Fibroblast of skin of abdomen (primary cell): Measurements from ENCODE around the gene MPPED2.

Source experiments
- DNase-seq: peaks from one replicate; pipeline ENCODE4 v3.0.0-alpha.2; 2013

Gene MPPED2

DNA sequence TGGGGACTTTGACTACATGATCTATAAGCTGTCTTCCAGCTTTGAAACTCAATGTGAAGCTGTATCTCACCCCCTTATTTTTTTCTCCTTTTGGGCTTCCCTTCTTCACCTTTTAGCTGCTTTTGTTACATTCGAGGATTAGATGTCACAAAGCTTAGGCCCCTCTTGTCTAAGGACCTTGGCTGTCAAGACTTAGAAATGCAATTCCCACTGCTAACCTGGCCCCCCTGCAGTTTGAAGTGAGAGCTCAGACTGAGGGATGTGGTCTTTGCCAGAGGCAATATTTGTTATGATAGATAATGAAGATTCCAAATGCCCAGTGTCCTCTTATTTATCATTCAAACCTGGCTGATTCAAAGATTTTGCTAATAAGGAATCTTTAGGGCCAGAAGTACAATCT, 135.0 kb downstream of the MPPED2 start:
- no peak for DNase-seq

DNA sequence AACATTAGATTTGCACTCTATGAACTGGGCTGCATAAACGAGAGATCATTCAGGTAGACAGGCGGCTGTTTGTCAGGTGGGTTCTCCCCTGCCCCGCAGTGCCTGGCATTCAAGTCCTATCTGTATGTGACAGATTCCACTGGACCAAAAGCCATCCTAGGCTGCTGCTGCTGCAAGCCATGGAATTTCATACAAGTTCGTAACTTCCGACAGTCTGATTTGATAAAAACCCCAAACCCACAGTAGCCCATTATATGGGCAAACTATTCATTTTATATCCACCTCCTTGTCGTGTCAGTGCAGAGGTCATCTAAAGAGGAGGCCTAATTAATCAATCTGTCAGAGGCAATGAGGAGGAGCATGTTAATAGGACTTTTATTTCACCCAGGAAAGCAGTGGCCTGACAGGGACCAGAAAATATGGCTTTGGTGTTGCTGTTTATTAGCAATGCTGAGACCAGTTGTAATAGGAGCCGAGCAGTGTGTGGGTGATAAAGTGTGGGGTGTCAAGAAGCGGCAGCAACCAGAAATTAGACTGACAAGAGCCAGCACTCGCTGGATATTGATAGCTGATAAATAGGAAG, 139.0 kb downstream of the MPPED2 start:
- no peak for DNase-seq

DNA sequence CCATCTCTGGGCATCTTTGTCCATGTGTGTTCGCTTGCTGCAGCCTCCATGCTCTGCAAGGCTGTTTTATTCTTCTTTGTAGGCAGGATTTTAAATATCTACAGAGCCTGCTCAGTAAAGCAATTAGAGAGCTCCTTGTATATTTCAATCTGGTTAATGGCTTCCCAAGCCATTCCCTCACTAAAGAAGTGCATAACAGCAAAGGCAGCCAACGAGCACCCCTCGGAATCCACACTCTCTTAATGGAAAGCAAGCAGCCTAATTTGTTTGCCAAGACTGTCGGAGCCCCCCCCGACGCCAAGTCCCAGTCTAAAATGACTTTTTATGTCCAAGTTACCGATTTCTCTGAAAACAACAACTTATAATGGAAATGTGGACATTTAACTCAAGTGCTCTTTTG, 139.6 kb downstream of the MPPED2 start:
- DNase-seq = no peak

DNA sequence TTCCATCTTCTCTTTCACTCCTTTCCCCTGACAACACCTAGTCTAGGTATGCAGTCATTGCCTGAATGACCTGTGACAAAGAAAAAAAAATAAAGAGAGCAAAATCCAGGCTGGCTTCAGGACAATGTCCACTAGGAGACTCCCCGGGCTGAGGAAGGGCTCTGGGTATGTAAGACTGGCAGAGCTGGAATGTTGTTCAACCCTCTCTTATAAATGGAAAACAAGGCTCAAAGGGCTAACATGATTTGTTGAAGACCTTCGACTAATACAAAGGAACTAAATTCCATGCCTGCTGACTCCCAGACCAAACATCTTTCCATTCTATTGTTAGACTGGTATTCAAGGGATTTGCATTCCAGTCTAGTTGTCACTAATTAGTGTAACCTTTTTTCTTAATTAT, 141.1 kb downstream of the MPPED2 start:
- no peak for DNase-seq

GRCh38 chr11:30440510-30440909, 145.6 kb downstream of the MPPED2 start:
- DNase-seq = no peak

- no peak for DNase-seq
Observed at GRCh38 chr11:30436801-30437200, 149.4 kb downstream of the MPPED2 start.

DNA sequence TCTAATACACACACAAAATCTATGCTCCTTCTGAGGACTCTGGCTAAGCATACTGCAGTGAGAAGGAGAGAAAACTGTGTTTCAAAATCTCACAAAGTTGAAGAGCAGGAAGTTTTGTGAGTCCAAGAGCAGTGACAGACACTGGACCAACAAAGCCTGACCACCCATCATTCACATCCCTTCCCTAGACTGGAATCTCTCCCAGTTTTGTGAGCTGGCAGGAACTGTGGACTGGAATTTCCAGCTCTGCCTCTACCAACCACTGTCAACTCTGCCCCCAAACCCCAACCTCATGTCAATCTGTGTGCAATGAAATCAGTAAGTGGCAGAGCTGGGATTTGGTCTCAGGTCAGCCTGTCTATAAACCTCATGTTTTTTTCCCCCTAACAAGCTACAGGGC, 150.7 kb downstream of the MPPED2 start:
- DNase-seq = no peak

DNA sequence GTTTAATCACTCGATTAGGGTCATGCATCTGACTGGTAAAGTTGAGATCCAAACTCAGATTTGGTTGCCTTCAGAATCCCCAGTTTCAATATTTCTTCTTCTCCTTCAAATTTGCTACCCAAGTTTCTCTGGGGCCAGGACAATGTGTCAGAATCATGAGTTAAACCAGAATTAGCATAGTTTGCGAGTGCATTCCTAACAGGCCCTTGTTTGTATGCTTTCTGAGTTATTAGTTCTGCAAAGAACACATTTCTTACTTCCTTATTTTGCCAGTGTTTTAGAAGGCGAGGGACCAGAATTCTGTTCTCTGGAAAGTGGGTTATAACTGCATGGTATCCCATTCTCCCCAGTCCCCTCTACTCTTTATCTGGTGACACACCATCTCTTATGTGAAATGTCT, 151.3 kb downstream of the MPPED2 start:
- DNase-seq = no peak

- peak; percentile 12 for DNase-seq
Observed at GRCh38 chr11:30433831-30434230, 152.3 kb downstream of the MPPED2 start.

GRCh38 chr11:30432716-30433115, 153.4 kb downstream of the MPPED2 start:
- no peak for DNase-seq

DNA sequence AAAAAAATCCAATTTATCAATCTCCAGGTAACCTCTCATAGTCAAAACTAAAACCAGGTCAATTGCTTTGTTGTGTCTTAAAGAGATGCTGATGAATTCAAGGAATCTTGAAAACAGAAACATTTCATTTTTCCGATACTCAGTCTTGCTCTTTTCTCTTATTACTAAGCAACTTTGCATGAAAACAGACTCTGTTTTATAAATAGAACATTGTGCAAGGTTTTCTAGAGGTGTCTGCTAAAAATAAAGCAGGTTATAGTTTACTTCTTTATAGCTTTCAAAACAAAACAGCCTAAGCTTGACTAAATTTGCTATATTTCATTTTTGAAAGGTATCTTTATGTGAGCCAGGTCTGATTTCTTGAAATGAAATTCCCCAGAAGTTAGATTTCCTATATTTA, 154.0 kb downstream of the MPPED2 start:
- DNase-seq = no peak

DNA sequence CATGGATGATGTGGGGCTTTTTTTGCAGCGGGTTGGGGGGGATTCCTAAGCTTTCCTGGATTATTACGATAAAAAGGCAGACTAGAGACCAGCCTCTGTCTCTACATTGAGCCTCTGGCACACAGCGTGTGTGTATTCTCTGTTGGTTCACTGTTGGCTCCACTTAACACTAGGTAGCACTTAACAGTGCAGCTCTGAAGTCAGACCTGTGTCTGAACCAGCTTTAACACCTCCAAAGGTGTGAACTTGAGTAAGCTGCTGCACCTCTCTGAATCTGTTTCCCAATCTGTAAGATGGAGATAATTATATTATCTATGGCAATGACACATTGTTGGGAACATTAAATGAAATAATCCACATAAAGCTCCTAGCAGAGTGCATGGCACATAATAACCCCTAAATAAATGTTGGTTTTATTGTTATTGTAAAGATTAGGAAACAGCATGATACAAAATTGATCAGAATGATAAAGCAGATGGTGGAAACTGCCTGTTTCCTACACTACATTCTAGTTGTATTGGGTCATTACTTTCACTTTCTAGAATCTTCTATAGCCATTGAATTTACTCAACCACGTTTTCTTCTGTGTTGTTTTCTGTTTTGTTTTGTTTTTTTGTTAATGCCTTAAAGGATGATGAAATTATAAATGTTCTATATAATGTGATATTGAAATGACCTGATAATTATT, 154.9 kb downstream of the MPPED2 start:
- DNase-seq = no peak

- no peak for DNase-seq
Observed at GRCh38 chr11:30429550-30429949, 156.6 kb downstream of the MPPED2 start.

DNA sequence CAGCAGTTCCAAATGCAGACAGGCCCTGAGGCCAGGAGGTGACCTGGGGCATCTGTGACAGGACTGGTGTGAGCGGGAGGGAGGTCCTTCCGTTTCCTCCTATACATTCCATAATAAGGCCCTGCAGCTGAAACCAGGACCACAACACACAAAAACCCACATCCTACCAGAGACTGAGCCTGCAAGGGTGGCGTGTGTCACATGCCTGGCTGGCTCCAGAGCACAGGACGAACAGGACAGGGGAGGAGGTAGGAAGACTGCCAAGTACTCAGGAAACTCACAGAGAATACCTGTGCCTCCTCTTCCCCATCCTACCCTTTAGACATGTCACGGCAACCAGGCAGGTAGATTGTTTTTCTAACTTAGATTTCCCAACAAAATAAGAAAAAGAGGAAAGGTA, 159.4 kb downstream of the MPPED2 start:
- no peak for DNase-seq

- no peak for DNase-seq
Observed at GRCh38 chr11:30424844-30425243, 161.3 kb downstream of the MPPED2 start.

- no peak for DNase-seq
Observed at GRCh38 chr11:30424321-30424720, 161.8 kb downstream of the MPPED2 start.

GRCh38 chr11:30423886-30424285, 162.3 kb downstream of the MPPED2 start:
- DNase-seq = no peak

- no peak for DNase-seq
Observed at GRCh38 chr11:30423279-30423648, 162.9 kb downstream of the MPPED2 start.

- peak; percentile 1 for DNase-seq
Observed at GRCh38 chr11:30422447-30423278, 163.5 kb downstream of the MPPED2 start.

DNA sequence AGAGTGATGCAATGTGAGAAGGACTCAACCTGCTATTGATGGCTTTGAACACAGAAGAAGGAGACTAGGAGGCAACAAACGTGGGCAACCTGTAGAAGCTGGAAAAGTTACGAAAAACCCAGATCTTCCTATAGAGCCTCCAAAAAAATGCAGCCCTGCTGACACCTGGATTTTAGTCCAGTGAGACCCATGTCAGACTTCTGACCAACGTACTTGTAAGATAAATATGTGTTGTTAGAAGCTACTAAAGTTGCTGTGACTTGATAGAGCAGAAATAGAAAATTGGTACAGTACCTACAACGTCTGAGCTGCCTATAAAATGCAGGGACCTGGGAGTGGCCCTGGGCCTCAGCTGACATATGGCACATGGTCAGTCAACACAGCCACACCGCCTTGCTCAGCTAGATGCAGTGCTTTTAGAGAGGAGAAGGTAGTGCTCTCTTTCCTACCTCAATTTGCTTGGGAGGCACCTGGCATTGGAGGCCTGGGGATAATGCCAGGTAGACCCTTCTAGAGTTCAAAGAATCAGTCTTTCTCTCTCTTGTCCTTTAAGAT, 165.8 kb downstream of the MPPED2 start:
- no peak for DNase-seq

- no peak for DNase-seq
Observed at GRCh38 chr11:30414806-30415205, 171.3 kb downstream of the MPPED2 start.

DNA sequence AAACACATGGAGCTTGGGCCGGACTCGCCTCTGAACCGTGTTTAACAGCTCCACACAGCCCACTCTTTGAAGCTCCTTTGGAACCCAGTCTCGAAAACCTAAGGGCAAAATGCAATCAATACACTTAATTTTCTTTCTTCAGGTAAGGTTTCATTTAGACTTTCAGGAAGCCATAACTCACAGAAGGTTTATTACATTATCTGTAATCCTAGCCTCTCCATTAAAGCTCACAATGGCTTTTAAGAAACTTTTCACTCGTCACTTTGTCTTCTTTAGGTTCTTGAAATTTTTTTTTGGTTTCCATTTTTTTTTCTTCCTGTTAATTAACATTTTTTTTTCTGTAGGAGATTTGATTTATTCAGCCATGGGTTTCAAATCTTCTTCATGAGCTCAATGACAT, 171.9 kb downstream of the MPPED2 start:
- DNase-seq = no peak

DNA sequence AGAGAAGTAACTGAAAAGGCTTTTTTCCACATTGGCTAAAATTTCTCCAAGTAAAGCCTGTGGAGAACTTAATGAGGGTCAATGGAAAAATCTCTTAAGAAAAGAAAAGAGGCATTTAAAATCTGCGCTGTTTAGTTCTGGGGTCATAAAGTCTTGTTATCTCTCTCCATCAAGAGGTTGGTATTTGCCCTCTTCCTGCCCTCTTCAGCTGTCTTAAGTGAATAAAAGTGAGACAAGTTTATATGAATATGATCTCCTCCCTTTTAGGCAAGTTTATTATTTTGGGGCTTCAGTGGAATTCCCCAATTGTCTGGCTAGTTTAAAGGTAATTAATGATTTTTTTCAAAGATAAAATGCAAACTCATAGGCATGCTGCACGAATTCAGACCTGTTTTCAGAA, 173.6 kb downstream of the MPPED2 start:
- DNase-seq = no peak

GRCh38 chr11:30411383-30411782, 174.8 kb downstream of the MPPED2 start:
- DNase-seq = no peak
